ENCODE measurements around the gene OBSL1.

DNA sequence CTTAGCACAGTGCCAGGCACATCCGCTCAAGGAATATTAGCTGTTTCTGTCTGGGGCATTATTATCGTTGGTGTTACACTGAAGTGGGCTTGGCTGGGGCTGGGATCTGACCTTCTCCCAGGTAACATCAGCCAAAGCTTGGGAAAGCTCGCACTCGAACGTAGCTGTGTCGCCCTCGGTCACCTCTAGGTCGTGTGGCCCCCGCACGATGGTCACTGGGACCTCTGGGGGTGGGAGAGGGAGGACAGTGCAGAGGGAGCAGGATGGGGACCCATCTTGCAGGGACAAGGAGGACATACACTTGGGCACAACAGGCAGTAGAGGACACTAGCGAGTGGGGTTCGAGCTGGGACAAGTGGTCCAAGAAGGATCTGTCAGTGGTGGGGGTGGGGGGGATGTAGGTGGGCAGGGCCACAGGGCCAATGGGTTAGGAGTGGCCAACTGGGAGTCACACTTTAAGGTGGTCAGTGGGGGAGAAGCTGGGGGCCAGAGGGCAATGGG, 17.8 kb downstream of the OBSL1 start:
- TF ChIP-seq, protein P1, sequence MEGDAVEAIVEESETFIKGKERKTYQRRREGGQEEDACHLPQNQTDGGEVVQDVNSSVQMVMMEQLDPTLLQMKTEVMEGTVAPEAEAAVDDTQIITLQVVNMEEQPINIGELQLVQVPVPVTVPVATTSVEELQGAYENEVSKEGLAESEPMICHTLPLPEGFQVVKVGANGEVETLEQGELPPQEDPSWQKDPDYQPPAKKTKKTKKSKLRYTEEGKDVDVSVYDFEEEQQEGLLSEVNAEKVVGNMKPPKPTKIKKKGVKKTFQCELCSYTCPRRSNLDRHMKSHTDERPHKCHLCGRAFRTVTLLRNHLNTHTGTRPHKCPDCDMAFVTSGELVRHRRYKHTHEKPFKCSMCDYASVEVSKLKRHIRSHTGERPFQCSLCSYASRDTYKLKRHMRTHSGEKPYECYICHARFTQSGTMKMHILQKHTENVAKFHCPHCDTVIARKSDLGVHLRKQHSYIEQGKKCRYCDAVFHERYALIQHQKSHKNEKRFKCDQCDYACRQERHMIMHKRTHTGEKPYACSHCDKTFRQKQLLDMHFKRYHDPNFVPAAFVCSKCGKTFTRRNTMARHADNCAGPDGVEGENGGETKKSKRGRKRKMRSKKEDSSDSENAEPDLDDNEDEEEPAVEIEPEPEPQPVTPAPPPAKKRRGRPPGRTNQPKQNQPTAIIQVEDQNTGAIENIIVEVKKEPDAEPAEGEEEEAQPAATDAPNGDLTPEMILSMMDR (IDR thresholded peaks at IDR 0.05 in 4 of 5, conservative IDR thresholded peaks at IDR 0.05 in 1 of 5): no peak
- no peak for TF ChIP-seq POLR2A (IDR thresholded peaks at IDR 0.05)

Data from gastrocnemius medialis (tissue), 4 donors.